Fibroblast of lung (primary cell): ENCODE measurements around the gene CACNG4.

Experiments used
- CTCF ChIP-seq, 2 donors: IDR thresholded peaks in 1 of 2; conservative IDR thresholded peaks in 1 of 2; 1 replicate in 1 of 2; 2 replicates in 1 of 2; pipeline ENCODE4 v1.5.1; 2011 to 2012; ENCODE audit warnings: low read length in 2 of 2, control low read depth in 1 of 2, inconsistent platforms in 1 of 2, low read depth in 1 of 2, mild to moderate bottlenecking in 1 of 2
- EZH2 ChIP-seq: IDR thresholded peaks from 2 replicates; pipeline ENCODE4 v1.5.1; 2012; ENCODE audit warnings: low read length, control low read depth, mild to moderate bottlenecking; ENCODE audit errors: missing control alignments

- TF ChIP-seq CTCF (conservative IDR thresholded peaks at IDR 0.05 in 1 of 2, IDR thresholded peaks at IDR 0.05 in 1 of 2; ENCODE audit: low read depth in 1 of 2, low read length in 2 of 2), result no peak
- TF ChIP-seq EZH2, result no peak
These were observed 79.7 kb downstream of the CACNG4 start, which contains the start of gene CACNG1 for GRCh38 chr17:67044016-67044772.
